Measurements from ENCODE around the gene DDX31.
A peak's percentile ranks its signal among the peaks of the same experiment; 100 is the strongest.
"Not testable (repeated sequence)": the region's sequence is repeated elsewhere in the genome, so short reads cannot be mapped to it uniquely, and the experiment has no call there.

The DDX31 gene

DNA sequence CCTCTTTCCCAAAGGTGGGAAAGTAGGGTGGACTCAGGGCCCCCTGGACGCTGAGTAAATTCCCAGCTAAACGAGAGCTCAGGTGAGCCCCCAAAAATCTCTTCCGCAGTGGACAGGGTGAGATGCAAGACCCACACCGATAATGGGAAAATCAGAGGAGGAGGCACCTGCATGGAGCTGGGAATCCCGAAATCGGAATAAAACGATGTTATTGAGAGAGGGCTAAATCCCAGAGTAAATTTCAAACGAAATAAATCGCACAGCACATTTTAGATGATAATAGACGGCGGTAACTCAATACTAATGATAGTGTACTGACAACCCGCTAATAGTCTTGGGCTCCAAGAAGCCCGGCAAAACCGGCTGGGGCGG is 90.4 kb downstream of the DDX31 start:
- DNase-seq (ENCODE audit: low read depth in 3 of 3), result no peak

DNA sequence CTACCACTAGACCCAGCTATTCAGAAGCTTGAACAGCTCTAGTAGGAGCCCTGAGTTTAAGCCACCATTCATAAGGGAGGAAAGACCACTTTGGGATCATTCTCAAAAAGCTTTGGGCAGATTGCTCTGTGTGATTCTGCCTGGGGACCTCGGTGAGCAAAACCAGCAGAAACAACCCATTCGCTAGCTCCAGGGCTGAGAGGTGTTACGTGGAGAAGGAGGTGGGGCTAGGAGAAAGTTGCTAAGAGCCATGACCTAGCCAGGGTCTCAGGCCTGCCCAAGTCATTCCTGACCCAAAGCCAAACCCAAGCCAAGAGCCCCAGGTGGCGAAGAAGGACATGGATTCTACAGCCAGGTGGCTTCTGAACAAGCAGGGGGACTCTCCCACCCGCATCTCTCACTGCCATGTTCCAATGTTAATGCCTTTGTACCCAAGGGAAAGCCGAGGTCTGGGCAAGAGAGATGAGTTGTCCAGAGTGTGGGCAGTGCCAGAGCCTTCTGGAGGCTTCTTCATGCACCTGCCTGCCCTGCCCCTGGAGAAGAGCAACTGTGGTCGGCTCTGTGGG is 91.3 kb downstream of the DDX31 start:
- DNase-seq (ENCODE audit: low read depth in 3 of 3), result no peak

DNA sequence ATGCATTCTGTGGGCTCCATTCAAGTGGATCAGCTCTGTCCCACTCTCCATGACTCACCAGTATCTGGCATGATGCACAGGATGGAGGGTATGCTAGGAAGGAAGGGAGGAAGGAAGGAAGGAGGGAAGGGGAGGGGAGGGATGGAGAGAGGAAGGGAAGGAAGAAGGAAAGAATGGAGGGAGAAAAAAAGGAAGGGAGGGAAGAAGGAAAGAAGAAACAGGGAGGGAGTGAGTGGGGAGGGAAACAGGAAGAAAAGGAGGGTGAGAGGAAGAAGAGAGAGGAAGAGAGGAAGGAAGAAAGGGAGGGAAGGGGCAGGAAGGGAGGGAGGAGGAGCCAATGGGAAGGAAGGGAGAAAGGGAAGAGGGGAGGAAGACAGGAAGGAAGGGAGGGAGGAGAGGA is 92.7 kb downstream of the DDX31 start:
- no peak for DNase-seq (ENCODE audit: low read depth in 3 of 3)

DNA sequence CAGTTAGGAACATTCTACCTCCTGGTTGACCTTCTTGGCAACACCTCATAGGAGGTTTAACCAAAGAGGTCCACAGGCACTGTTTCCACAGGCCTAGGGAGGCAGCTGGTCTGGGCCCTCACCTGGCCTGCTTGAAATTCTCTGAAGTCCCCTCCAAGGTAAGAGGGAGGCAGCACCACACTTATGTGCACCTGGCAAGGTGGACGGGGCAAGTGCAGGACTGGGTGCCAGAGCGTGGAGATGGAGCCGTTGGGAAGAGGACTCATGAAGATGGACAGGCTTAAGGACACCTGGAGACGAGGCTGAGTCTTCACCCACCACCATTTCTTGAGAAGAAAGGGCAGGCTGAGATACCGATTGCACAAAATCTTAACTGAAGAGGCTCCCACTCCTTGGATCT is 94.0 kb downstream of the DDX31 start:
- DNase-seq (ENCODE audit: low read depth in 3 of 3), result no peak

DNA sequence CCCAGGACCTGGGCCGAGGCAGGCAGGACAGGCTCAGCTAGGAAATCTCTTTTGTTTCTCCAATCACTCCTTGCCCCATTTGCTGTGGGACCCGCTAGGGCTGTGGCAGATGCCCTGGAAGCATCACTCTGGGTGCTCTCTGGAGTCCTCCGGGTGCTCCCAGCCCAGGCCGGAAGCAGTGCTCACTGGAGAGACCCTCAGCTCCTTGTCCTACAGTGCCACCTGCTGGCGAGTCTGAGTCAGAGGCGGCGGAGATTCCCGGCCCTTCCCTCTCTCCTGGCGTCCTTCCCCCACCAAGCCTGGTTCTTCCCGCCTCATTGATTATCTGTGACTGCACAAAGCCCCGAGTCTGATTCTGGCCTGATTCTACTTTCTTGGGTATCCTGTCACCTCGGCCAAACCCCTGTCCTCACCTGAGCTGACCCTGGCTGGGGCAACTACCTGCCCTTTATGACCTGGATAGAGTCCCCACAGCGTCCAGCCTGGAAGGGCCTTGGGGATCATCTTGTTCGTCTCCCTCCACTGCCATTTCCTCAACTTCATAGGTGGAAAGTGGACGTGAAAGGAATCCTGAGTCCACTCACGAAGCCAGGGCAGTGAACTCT is 94.7 kb downstream of the DDX31 start:
- peak; percentile 22 to 44 (median 27) for DNase-seq (ENCODE audit: low read depth in 3 of 3)

DNA sequence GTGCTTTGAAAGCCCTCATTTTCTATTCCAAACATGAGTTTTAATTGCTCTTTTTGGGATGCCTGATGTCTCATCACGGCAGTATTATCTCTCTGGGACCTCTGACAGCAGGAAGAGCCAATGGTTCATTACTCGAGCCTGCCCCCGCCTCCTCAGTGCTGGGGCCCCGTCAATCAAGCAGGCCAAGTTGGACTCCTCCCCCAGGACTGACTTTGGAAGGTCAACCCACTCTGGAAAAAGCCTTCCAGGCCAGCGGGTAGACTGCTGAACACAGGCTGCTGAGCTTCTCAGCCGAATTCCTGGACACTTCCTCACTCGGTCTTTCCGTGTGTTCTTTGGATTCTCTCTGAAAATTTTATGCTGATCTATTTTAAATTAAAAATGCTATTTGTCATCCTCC is 96.9 kb downstream of the DDX31 start:
- DNase-seq (ENCODE audit: low read depth in 3 of 3), result no peak

DNA sequence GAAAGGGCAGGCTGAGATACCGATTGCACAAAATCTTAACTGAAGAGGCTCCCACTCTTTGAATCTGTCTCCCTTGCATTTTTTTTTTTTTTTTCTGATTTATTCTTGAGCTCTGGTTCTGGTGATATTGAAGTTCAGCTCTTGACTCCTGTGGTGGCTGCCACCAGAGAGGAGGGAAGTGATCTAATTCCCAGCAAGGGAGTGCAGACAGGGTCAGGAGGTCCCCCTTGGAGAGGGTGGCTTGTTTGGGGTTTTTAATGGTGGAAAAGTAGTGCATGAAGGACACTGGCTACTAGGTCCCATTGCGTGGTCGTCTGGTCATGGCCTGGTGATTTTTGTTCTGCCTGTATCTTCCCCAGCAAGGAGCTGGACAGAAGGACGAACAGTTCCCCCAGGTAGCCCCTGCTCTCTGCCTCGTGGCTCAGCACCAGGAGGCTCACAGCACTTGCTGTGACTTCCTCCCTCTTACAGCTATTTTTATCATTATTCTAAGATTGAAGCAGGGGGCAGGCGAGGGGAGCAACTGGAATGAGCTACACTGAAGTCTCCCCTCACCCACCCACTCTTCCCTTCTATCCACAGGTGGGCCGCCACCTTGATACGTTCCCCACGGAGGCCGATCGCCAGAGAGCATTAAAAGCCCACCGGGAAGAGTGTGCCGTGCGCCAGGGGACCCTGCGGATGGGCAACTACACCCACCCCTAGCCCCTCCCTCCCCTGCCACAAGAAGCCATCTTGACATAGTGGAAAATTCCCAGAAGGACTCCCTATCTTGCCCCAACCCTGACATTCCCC is 97.8 kb downstream of the DDX31 start:
- no peak for DNase-seq (ENCODE audit: low read depth in 3 of 3)

DNA sequence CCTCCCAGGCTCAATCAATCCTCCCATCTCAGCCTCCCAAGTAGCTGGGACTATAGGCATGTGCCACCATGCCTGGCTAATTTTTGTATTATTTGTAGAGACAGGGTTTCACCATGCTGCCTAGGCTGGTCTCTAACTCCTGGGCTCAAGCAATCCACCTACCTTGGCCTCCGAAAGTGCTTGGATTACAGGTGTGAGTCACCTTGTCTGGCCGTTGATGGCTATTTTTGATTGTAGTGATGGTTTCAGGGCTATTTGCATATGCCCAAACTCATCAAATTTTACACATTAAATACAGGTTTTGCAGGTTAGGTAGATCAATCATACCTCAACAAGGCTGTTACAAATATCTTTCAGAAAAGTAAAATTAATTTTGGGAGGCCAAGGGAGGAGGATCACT is 101.0 kb downstream of the DDX31 start:
- not testable (repeated sequence) for DNase-seq (ENCODE audit: low read depth in 3 of 3)

DNA sequence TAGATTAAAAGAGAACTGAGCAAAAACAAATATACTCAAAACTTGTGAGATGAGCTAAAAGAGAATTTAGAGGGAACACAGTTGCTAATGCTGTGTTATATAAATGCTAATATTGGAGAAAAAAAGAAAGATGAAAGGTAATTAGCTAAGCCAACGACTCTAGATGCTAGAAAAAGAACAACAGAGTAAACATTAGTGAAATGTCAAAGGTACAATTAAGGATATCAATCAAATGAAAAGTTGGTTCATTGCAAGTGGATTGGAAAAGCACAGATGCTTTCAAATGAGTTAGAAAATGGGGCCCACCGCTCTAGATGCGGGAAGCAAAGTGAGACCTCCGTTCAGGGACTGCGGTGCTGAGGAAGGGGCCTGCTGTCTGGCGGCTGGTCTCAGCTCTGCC is 105.3 kb downstream of the DDX31 start:
- no peak for DNase-seq (ENCODE audit: low read depth in 3 of 3)

DNA sequence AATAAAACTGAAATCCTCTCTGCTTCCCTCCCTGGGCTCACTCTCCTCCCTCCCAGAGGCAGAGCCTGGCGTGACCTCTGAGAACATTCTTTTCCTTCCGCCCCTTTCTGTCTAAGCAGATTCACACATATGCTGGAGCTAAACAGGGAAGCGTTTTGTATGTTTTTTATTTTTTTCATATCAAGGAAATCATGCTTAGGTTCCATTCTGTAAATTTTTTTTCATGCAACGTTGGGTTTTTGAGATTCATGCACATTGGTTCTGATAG is 107.5 kb downstream of the DDX31 start:
- DNase-seq (ENCODE audit: low read depth in 3 of 3), result no peak

DNA sequence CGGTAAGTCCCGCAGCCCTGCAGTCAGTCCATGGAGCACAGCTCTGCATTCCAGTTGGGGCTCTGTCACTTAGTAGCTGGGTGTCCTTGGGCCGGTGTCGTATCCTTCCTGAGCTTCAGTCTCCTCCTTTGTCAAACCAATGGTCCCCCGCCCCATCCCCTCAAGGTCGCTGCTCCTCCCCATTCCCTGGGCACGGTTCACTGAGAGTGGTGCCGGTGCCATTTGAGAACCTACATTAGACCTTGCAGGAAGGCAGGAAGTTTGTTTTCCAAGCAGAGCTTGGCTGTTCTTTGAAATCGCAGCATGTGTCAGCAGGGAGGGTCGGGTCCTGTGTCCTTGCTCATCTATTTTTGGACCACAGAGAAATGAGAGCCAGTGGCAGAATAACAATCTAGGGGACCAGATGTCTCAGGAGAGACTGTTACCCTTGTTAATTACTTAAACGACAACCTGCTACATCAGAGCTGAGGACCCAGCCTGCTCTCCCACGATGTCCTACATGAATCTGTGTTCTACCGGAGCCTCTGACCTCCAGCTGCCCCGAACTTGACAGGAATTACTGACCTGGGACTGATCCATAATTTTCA is 109.1 kb downstream of the DDX31 start:
- DNase-seq (ENCODE audit: low read depth in 3 of 3), result no peak

DNA sequence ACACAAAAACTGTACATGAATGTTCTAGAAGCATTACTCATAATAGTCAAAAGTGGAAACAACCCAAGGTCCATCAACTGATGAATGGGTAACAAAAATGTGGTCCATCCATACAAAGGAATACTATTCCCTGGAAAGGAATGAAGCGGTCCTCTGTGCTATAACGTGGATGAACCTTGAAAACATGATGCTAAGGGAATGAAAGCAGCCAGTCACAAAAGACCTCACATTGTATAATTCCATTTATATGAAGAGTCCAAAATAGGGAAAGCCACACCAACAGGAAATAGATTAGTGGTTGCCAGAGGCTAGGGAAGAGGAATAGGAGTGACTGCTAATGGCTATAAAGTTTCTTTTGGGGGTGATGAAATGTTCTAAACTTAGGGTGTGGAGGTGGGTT is 110.1 kb downstream of the DDX31 start:
- DNase-seq (ENCODE audit: low read depth in 3 of 3), result no peak

DNA sequence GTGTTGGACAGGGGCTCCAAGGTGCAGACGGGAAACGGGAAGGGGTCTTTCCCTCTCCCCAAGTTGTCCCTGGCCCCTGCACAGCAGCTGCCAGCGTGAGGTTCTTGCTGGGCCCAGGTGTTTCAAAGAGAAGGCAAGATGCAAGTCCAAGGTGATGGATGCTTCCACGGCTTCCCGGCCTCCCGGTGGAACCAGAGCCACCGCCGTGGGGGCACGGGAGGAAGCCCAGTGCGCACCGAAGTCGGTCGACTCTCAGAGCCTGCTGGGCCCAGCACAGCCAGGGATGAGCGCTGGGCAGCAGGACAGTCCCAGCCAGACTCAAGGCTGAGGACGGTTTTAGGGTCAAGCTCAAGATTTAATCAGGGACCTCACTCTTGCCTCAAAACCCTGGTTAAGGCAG is 112.6 kb downstream of the DDX31 start:
- DNase-seq (ENCODE audit: low read depth in 3 of 3), result no peak

DNA sequence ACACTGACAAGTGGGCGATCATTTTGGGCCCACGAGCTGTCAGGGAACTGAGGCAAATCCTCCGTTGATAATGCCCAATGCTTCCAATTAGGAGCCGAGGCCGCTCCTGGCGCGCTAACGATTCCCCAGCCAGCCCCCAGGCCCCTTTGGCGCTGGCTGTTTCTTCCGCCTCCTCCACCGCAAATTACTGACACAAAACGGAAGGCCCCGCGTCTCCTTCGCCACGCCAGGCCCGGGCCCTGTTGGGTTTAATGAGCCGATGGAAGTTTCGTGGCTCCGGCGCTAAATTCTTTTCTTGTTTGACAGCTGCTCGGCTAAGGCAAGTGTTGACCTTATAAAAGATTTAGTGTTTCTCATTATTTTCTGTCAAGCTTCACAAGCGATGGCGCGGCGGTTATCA is 113.1 kb downstream of the DDX31 start:
- DNase-seq (ENCODE audit: low read depth in 3 of 3), result no peak

DNA sequence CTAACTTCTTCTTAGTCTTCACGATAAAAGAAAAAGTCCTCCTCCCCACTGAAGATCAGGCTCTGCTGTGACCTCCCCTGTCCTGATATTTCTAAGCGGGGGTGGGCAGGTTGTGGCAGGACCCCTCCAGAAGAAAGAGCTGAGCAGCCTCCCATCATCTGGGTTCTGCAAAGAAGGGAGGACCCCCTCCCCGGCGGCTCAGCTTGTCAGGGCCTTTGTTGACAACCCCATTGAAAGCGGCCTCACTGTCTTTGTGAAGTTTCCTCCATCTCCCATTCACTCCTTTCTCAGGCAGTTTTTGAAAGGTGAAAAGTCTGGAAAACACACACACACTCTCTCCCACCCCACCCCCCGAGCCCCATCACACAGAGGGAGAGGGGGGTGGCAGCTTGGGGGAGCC is 113.5 kb downstream of the DDX31 start:
- DNase-seq (ENCODE audit: low read depth in 3 of 3), result no peak

DNA sequence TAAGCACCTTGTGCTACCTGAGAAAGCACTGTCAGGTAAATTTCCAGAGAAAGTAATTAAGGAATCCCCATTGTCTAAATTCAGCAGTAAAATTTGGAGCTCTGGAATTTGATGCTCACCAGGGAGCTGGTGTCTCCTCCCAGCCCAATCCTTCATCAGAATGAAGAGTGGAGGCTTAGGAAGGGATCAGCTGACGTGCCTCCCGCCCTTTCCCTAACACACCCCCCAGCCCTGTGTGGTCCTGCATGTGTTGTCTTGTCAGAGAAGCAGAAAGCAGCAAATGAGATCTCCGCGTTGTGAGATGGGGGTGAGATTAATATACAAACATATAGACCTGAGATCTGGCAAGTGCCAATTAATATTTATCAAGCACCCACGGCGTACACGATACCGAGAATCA is 114.3 kb downstream of the DDX31 start:
- DNase-seq (ENCODE audit: low read depth in 3 of 3), result no peak

DNA sequence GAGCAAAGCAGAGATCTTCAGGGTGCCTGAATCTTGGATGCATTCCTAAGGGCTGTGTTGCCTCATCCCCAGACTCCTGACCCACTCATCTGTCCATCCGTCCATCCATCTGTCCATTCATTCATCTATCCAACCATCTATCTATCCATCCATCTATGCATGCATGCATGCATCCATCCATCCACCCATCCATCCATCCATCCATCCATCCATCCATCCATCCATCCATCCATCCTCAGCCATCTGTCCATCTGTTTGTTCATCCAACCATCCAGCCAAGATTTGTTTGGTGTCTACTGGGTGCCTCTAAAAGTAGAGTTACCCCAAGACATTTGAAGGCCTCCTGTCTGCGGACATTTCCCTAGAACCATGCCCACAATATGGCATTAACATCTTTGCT is 115.0 kb downstream of the DDX31 start:
- no peak for DNase-seq (ENCODE audit: low read depth in 3 of 3)

DNA sequence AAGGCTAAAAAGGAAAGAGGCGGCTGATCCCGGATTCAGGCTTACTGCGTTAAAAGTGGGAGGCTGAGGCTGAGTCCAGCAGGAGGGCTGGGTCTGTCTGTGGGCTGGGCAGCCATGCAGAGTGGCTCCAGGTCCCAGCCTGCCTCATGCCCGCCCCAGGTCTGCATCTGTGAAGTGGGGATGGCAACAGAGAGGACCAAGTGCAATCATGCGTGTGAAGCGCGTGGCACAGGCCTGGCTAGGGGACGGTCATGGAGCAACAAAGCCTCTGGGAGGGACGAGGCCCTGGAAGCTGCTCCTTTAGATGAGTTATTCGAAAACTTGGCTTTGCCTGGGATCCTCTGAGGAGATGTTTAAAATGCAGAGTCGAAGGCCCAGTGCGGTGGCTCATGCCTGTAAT is 117.7 kb downstream of the DDX31 start:
- no peak for DNase-seq (ENCODE audit: low read depth in 3 of 3)

DNA sequence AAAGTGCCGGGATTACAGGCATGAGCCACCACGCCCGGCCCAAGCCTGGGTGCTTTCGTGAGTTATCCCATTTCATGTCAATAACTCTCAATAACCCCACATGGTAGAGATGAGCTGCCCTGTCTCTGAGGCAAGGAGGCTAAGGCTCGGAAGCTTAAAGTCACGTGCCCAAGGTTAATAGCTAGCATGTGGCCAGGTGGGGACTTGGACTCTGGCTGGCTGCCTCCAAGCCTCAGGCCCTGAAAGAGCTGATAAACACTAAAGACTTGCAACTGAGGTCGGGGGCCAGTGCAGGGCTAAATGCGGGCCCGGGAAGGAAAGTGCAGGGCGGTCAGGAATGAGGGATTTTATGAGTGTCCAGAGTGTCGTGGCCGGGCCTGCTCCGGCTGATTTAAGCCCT is 118.2 kb downstream of the DDX31 start:
- no peak for DNase-seq (ENCODE audit: low read depth in 3 of 3)

DNA sequence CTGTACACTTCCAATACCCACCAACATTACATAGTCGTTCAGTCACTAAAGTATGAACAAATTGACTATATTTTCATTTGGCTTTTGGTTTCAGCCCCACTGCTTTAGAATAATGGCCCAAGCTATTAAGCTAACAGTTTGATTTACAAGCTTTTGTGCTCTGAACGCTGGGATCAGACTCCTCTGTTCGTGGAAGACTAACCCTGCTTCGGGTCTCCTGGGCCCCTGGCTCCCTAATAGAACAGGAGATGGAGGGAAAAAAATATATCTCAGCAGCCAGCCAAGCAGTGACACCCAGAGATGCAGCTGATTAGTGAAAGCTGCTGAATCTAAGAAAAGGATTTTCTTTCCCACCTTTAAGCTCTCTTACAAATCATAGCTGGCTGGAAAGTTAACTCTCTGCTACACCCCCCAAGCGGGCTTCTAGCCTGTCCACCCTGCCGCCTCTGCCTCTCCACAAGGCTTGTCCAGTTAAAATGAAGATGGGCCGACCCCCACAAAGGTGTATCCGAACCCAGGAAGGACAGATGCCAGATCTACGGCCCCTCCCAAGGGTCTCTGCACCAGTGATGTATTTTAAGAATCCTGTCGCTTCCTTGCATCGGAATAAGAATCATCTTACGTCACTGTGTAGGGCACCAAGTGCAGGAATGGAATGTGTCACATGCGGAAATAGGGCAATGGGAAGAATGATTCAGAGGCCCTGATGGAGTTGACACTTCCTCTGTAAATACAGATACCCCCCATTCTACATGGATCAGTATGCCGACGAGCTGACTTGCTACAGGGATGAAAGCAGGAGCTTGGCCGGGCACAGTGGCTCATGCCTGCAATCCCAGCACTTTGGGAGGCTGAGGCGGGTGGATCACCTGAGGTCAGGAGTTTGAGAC is 120.8 kb downstream of the DDX31 start:
- DNase-seq (ENCODE audit: low read depth in 3 of 3), result no peak

DNA sequence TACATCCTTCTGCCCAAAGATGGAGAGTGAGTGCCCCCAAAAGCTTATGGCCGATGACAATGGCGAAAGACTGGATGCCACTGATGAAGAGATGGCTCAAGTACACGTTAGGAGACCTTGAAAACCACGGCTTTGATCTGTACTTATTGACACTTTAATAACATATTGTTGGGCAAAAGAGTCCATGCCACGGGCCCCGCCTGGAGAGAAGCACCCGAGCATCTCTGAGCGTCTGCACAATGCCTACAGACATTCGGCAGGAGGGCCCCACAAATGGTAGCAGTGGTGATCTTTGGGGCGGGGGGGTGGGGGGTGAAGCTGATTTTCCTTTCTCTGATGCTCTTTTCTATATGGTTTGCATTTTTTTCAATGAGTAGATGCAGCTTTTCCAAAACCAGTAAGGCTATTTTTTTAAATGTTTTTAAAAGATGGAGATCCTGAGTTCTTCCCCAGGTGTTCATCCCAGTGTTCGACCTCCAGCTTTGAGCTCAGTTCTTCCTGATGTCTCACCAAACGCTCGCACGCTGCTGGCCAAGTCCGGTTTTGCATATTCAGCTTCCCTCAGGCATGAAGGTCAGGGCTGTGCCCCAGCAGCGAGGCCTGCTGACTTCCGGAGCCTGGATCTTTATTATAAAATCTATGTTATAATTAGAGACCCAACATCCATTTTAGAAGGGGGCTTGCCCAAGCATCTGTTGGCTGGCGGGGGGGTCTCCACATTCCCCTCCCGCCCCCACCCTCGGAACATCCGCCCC is 121.6 kb downstream of the DDX31 start:
- DNase-seq (ENCODE audit: low read depth in 3 of 3), result no peak

DNA sequence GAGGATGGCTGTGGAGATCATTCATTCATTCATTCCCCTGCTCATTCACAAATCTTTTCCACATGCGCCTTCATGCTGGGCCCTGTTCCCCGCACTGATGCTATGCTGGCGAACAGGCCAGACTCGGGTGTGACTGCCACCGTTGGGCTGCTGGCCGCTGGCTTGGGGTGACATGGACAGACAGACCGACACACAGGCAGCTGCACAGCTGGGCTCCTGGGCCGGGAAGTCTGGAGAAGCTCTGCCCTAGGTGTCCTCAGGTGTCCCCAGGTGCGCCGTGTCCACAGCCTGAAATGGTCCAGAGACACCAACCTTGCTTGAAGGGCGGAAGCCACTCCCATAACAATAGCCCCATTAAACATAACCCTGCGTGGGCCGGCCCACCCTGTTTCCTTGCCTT is 122.3 kb downstream of the DDX31 start:
- DNase-seq (ENCODE audit: low read depth in 3 of 3), result no peak

Measured in stimulated activated CD4-positive, alpha-beta T cell treated with anti-CD3 and anti-CD28 coated beads, TNF-alpha, amount 100 ng/mL, for 48 hours (primary cell).